HCT116 (cell line): Measurements from ENCODE around the gene OGFOD2. TPM values are rescaled to one million over a fixed set of nuclear protein-coding genes. Genes with fewer than 3 reads are reported as not detected.

Experiments used
- ATAC-seq: fragments of 200-7000 bp; cut with Tn5 transposase; 2 replicates; pipeline ENCODE4 v1.9.1; 2020; ENCODE audit warnings: mild to moderate bottlenecking, moderate library complexity
- BruUV-seq: library from RNA; stranded (reverse); fragments of 400-500 nt; replicated peaks from 2 replicates; lab custom pipeline; 2021; lab: Mats Ljungman, UMichigan
- CTCF ChIA-PET: fragments of 300-600 bp; sonication (Branson Sonifier 250); formaldehyde crosslinking; loops from one replicate; lab custom pipeline; 2021; ENCODE audit warnings: antibody characterized with exemption; lab: Charles Lee
- POLR2A ChIA-PET: fragments of 300-600, 350-600 bp; sonication (Branson Sonifier 250); formaldehyde crosslinking; loops from one replicate; lab custom pipeline; 2021; ENCODE audit warnings: antibody characterized with exemption; lab: Charles Lee
- RAD21 ChIA-PET, 2 experiments: fragments of 300-600 bp; sonication (Branson Sonifier 250); formaldehyde crosslinking; loops; one replicate each; lab custom pipeline; 2023; ENCODE audit warnings: low total read pairs in 2 of 2; ENCODE audit not compliant: uncharacterized antibody in 2 of 2, unreplicated experiment in 2 of 2, low non-redundant PET in 1 of 2; lab: Charles Lee
- DNase-seq: peaks from one replicate; pipeline ENCODE4 v3.0.0-alpha.2; 2010; ENCODE audit warnings: low read depth, low spot score
- H2AFZ ChIP-seq: fragments of 200-600 bp; shearing (Covaris generic), sonication (generic); 2 replicates; pipeline ENCODE4 v1.6.1; 2017; ENCODE audit warnings: low read depth, mixed run types, mixed read lengths, antibody characterized with exemption, low read length; ENCODE audit not compliant: poor library complexity, severe bottlenecking
- H3K27ac ChIP-seq: 2 replicates; pipeline ENCODE4 v1.5.1; 2012; ENCODE audit warnings: low read depth, low read length
- H3K27me3 ChIP-seq: fragments of 200-600 bp; sonication (generic); 2 replicates; pipeline ENCODE4 v1.6.1; 2016; ENCODE audit warnings: mixed run types, low read length, mixed read lengths; ENCODE audit not compliant: insufficient read depth
- H3K36me3 ChIP-seq, 2 experiments: fragments of 200-500 bp in 1 of 2; fragments of 200-600 bp in 1 of 2; sonication (Bioruptor generic) in 1 of 2; sonication (generic) in 1 of 2; 2 replicates each; pipeline versions ENCODE4 v1.5.1 to v1.6.1; 2014 to 2016; ENCODE audit warnings: low read length in 2 of 2, inconsistent platforms in 1 of 2, mixed read lengths in 1 of 2, mixed run types in 1 of 2; ENCODE audit not compliant: insufficient read depth in 2 of 2, control insufficient read depth in 1 of 2
- H3K4me1 ChIP-seq, 2 experiments: fragments of 200-600 bp in 1 of 2; sonication (generic) in 1 of 2; 2 replicates each; pipeline versions ENCODE4 v1.5.1 to v1.6.1; 2012 to 2017; ENCODE audit warnings: low read length in 2 of 2, inconsistent platforms in 1 of 2, mild to moderate bottlenecking in 1 of 2, mixed read lengths in 1 of 2, mixed run types in 1 of 2, moderate library complexity in 1 of 2; ENCODE audit not compliant: insufficient read depth in 2 of 2, control insufficient read depth in 1 of 2
- H3K4me2 ChIP-seq: fragments of 200-600 bp; sonication (generic); 2 replicates; pipeline ENCODE4 v1.6.1; 2017; ENCODE audit warnings: mixed run types, low read length, mixed read lengths
- H3K4me3 ChIP-seq, 2 experiments: fragments of 200-600 bp in 1 of 2; sonication (generic) in 1 of 2; replicated peaks in 1 of 2; 2 replicates each; pipeline ENCODE4 v1.5.1; 2011 to 2016; ENCODE audit warnings: low read length in 2 of 2, control low read depth in 1 of 2, low read depth in 1 of 2, mild to moderate bottlenecking in 1 of 2, mixed read lengths in 1 of 2, mixed run types in 1 of 2
- H3K79me2 ChIP-seq: fragments of 200-600 bp; sonication (generic); 2 replicates; pipeline ENCODE4 v1.6.1; 2017; ENCODE audit warnings: mild to moderate bottlenecking, mixed run types, low read length, moderate library complexity, mixed read lengths; ENCODE audit not compliant: insufficient read depth
- H3K9ac ChIP-seq: fragments of 200-600 bp; sonication (generic); 2 replicates; pipeline ENCODE4 v1.6.1; 2016; ENCODE audit warnings: low read length, mixed read lengths
- H3K9me2 ChIP-seq: fragments of 200-600 bp; sonication (generic), shearing (Covaris generic); 2 replicates; pipeline ENCODE4 v1.6.1; 2017; ENCODE audit warnings: mixed run types, mild to moderate bottlenecking, moderate library complexity; ENCODE audit not compliant: insufficient read depth
- H3K9me3 ChIP-seq, 2 experiments: fragments of 200-500 bp in 1 of 2; fragments of 200-600 bp in 1 of 2; sonication (Bioruptor generic) in 1 of 2; sonication (generic) in 1 of 2; 2 replicates each; pipeline ENCODE4 v1.6.1; 2014 to 2017; ENCODE audit warnings: low read length in 2 of 2, mixed read lengths in 2 of 2, inconsistent platforms in 1 of 2, low read depth in 1 of 2, mild to moderate bottlenecking in 1 of 2, mixed run types in 1 of 2, moderate library complexity in 1 of 2; ENCODE audit not compliant: control insufficient read depth in 1 of 2, insufficient read depth in 1 of 2
- H4K20me1 ChIP-seq: fragments of 200-600 bp; sonication (generic), shearing (Covaris generic); 2 replicates; pipeline ENCODE4 v1.6.1; 2017; ENCODE audit warnings: mixed run types, mild to moderate bottlenecking, moderate library complexity; ENCODE audit not compliant: insufficient read depth
- ATF3 ChIP-seq: IDR thresholded peaks from 2 replicates; pipeline ENCODE4 v1.6.1; 2012
- CBX3 ChIP-seq: IDR thresholded peaks from 2 replicates; pipeline ENCODE4 v1.6.1; 2012; ENCODE audit warnings: low read depth
- CEBPB ChIP-seq: IDR thresholded peaks from 2 replicates; pipeline ENCODE4 v1.6.1; 2012; ENCODE audit warnings: low read depth
- CTCF ChIP-seq, 3 experiments: fragments of 200-600 bp in 1 of 3; sonication (generic) in 1 of 3; IDR thresholded peaks in 2 of 3; conservative IDR thresholded peaks in 1 of 3; 2 replicates each; pipeline ENCODE4 v1.5.1; 2012 to 2017; ENCODE audit warnings: low read depth in 2 of 3, low read length in 2 of 3, antibody characterized with exemption in 1 of 3, borderline replicate concordance in 1 of 3, control low read depth in 1 of 3, mild to moderate bottlenecking in 1 of 3, mixed read lengths in 1 of 3, mixed run types in 1 of 3, moderate library complexity in 1 of 3; ENCODE audit not compliant: insufficient read depth in 1 of 3
- EGR1 ChIP-seq: IDR thresholded peaks from 2 replicates; pipeline ENCODE4 v1.6.1; 2012; ENCODE audit warnings: low read depth
- EZH2 ChIP-seq: fragments of 200-600 bp; sonication (generic); IDR thresholded peaks from 2 replicates; pipeline ENCODE4 v1.6.1; 2017; ENCODE audit warnings: antibody characterized with exemption, mixed run types
- EZH2phosphoT487 ChIP-seq: fragments of 200-600 bp; IDR thresholded peaks from 2 replicates; pipeline ENCODE4 v1.6.1; 2018; ENCODE audit warnings: antibody characterized with exemption, borderline replicate concordance
- FOSL1 ChIP-seq: IDR thresholded peaks from 2 replicates; pipeline ENCODE4 v1.6.1; 2012; ENCODE audit warnings: low read depth
- JUND ChIP-seq: IDR thresholded peaks from 2 replicates; pipeline ENCODE4 v1.6.1; 2012
- MAX ChIP-seq: IDR thresholded peaks from 2 replicates; pipeline ENCODE4 v1.6.1; 2012
- POLR2A ChIP-seq: IDR thresholded peaks from 2 replicates; pipeline ENCODE4 v1.7.0; 2011; ENCODE audit warnings: borderline replicate concordance; ENCODE audit not compliant: insufficient read depth, insufficient read length; ENCODE audit errors: extremely low read depth
- POLR2AphosphoS5 ChIP-seq: IDR thresholded peaks from 2 replicates; pipeline ENCODE4 v1.6.1; 2011; ENCODE audit warnings: mild to moderate bottlenecking, low read depth, low read length, moderate library complexity
- RAD21 ChIP-seq: IDR thresholded peaks from 2 replicates; pipeline ENCODE4 v1.6.1; 2012; ENCODE audit warnings: low read depth, mild to moderate bottlenecking
- SIN3A ChIP-seq: IDR thresholded peaks from 2 replicates; pipeline ENCODE4 v1.6.1; 2012; ENCODE audit warnings: low read depth
- SP1 ChIP-seq: IDR thresholded peaks from 2 replicates; pipeline ENCODE4 v1.6.1; 2012; ENCODE audit warnings: low read depth
- SRF ChIP-seq: IDR thresholded peaks from 2 replicates; pipeline ENCODE4 v1.6.1; 2012; ENCODE audit warnings: low read depth
- TCF7L2 ChIP-seq: IDR thresholded peaks from 2 replicates; pipeline ENCODE4 v1.7.0; 2011; ENCODE audit warnings: borderline replicate concordance, inconsistent platforms; ENCODE audit not compliant: insufficient read depth, insufficient read length; ENCODE audit errors: extremely low read depth
- YY1 ChIP-seq: IDR thresholded peaks from 2 replicates; pipeline ENCODE4 v1.6.1; 2011; ENCODE audit warnings: low read length, low read depth, moderate library complexity, mild to moderate bottlenecking; ENCODE audit not compliant: insufficient replicate concordance; ENCODE audit errors: extremely low read depth
- ZBTB33 ChIP-seq: IDR thresholded peaks from 2 replicates; pipeline ENCODE4 v1.6.1; 2011; ENCODE audit warnings: mild to moderate bottlenecking, low read length, moderate library complexity; ENCODE audit not compliant: insufficient replicate concordance; ENCODE audit errors: extremely low read depth
- ZFX ChIP-seq: fragments of 450-650 bp; IDR thresholded peaks from 2 replicates; pipeline ENCODE4 v1.6.1; 2017
- intact Hi-C: fragments of 100-400 bp; cut with micrococcal nuclease; formaldehyde crosslinking; loops from 2 replicates; pipeline ENCODE4 v1.10.0; 2022
- total RNA-seq: library from RNA; stranded (reverse); gene quantifications from one replicate; pipeline ENCODE4 v1.2.1, GENCODE V29; 2021; ENCODE audit not compliant: unreplicated experiment

Gene OGFOD2
- total RNA-seq, 1 experiment from 2014 or later, result 29.5 TPM

GRCh38 chr12:122965851-122966742 is 8.9 kb upstream of the OGFOD2 start, which contains the start of gene ABCB9:
ABCB9 (minus strand) TSS chr12:122966463; CDS start chr12:122960235, 6,228 bp downstream.
- CTCF ChIA-PET, result interaction anchor here (1.0 to 1.2 kb wide), 2 partner anchors 105 to 272 kb away, joined by 4 to 8 read pairs; no protein-coding TSS in a partner anchor
- Histone ChIP-seq H3K27me3 (no peaks in the 10 kb centered on the region), H3K27ac (peak within 1 kb of the TSS; percentile 66), H3K36me3 (no peaks in the 10 kb centered on the region), H3K9ac (peak within 1 kb of the TSS; percentile 72), H3K4me1 (peaks cover 28 to 43% of the 10 kb centered on the region in 2 experiments), H4K20me1 (no peaks in the 10 kb centered on the region), H3K9me3 (no peaks in the 10 kb centered on the region), H2AFZ (peak within 1 kb of the TSS; percentile 42), H3K4me3 (peak within 1 kb of the TSS; percentile 84 to 86), H3K4me2 (peak within 1 kb of the TSS; percentile 86), H3K9me2 (no peaks in the 10 kb centered on the region), H3K79me2 (peaks cover 3% of the 10 kb centered on the region; the same call in 1 of the 2 replicates)
- DNase-seq (peak; percentile 90), ATAC-seq (peak; percentile 96)
- RAD21 ChIA-PET, result interaction anchor here (0.7 to 1.0 kb wide), 4 partner anchors 9 to 740 kb away, joined by 3 to 4 read pairs (median 3); partner anchors contain the start of genes DIABLO (in 1 of the 2), MPHOSPH9 (in 1 of the 2), MTRFR (in 1 of the 2) and OGFOD2 (in 1 of the 2)
- BruUV-seq, result TSS peak; percentile 57
- POLR2A ChIA-PET, result interaction anchor here (0.6 to 1.6 kb wide), 8 partner anchors 9 to 291 kb away, joined by 3 to 11 read pairs (median 4); partner anchors contain the start of genes MPHOSPH9, MTRFR and OGFOD2
- intact Hi-C loops, result no loop called here
- TF ChIP-seq SP1 (no peak), TCF7L2 (no peak), YY1 (no peak), SIN3A (peak; percentile 73; the same call in 1 of the 2 replicates), JUND (no peak), EGR1 (peak; percentile 48; the same call in 1 of the 2 replicates), CEBPB (no peak), ZBTB33 (no peak), POLR2AphosphoS5 (peak; percentile 85), FOSL1 (no peak), RAD21 (no peak), POLR2A (peak; percentile 46), ZFX (no peak), SRF (no peak), EZH2 (no peak), MAX (peak; percentile 77; the same call in 1 of the 2 replicates), ATF3 (no peak), CTCF (IDR thresholded peaks at IDR 0.05 in 2 of 3, conservative IDR thresholded peaks at IDR 0.05 in 1 of 3; ENCODE audit: borderline replicate concordance in 1 of 3, insufficient read depth in 1 of 3, low read depth in 2 of 3, low read length in 2 of 3) (no peak), EZH2phosphoT487 (no peak), CBX3 (peak; percentile 21)
